Activated T-cell treated with anti-CD3 and anti-CD28 coated beads, Interleukin-2, amount 50 U/mL, for 1 hour (primary cell): ENCODE results near the gene BRAF.
"Not testable (repeated sequence)": the region's sequence is repeated elsewhere in the genome, so short reads cannot be mapped to it uniquely, and the experiment has no call there.

Experiments
- DNase-seq: peaks from one replicate; pipeline ENCODE4 v3.0.0-alpha.2; 2020

BRAF gene

DNA sequence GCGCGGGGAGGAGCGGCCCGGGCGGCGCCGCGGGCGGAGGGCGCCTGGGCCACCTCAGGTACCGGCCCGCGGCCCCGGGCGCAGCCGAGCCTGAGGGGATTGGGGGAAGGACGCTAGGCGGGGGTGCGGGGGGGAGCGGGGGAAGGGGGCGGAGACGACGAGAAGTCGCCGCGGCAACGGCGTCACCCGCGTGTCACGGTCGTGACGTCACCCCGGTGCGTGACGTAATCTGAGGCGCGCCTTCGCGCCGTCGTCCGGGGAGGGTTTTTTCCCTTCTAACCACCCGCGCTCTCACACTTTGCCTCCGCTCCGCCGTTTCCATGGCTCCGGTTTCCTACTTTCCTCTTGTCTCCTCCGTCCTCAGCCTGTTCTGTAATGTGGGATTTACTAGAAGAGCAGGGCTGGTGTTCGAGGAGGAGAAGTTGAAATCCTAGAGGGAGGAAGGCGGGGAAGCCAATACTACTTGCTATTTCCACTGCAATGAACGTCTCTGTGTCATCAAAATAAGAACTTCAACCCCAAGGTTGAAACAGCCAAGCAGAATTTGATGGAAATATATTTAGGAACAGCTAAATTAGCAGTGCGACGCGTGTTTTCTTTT is at the start of gene BRAF:
Gene BRAF (minus strand): TSS at position 109 of the 601 bp plus-strand sequence. CDS start 226 bp downstream, outside the sequence.
- DNase-seq = peak; percentile 99

DNA sequence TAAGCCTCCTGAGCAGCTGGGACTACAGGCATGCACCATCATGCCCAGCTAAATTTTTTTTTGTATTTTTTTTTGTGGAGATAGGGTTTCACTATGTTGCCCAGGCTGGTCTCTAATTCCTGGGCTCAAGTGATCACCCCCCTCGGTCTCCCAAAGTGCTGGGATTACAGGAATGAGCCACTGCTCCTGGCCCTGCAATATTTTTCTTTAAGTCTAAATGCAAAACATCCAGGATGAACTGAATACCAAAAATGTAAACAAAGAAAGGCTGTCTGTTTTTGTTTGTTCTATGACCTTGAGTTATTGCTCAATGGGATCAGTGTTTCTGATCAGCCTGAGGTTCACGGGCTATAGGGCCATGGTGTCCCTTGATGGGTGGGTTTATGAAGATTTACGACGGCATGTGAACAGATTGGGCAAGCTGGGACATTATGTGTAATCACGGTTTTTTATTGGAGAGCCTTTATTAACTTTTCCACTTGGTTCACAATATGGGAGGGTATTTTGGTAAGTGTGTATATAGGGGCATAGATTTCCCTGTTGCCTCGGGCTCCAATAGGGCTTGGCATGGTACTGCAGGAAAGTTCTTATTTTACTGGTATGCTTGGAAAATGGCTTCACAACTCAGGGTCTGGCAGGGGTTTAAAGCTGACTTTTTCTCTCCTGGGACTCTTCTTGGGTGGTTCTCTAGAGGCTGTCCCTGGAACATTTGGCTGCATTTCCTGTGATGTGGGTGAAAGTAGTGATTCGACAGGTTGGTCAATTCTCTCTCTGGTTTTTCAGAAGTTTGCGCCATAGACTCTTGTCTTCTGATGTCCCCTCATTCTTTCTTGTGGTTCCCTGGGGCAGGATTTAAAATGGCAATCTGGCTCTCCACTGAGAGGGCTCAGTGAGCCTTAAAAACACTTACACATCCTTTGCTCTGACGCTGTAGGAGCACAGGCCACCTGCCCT is 48.4 kb upstream of the BRAF start:
- no peak for DNase-seq

DNA sequence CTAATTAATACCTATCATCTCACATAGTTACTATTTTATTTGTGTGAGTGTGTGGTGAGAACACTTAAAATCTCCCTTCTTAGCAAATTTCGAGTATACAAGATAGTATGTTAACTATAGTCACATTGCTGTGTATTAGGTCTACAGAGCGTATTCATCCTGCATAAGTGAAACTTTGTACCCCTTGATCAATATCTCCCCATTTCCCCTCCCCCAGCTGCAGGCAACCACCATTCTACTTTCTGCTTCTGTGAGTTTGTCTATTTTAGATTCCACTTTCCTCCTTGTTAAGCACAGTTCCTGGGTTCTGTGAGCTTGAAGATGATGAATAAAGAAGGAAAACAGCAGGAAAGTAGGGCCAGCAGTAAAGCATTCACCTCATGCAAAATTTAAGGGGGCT is 47.6 kb upstream of the BRAF start:
- no peak for DNase-seq

DNA sequence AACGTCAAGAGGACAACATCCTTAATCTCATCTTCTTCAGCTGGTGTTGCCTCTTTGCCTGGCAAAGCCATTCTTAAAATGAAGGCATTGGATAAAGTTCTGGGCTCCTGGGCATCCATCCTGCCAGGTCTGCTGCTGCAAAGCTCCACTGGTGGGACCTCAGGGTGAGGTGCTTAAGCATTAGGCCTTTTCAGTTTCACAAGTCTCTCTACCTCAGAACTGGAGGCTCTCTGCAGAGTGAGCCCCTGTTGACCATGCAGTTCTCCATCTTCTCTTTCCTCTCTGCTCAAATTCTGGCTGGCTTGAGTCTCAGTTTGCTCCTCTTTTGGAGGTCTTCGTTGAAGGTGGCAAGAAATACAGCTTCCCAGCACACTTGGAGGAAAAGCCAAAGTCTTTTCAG is 42.7 kb upstream of the BRAF start:
- no peak for DNase-seq

DNA sequence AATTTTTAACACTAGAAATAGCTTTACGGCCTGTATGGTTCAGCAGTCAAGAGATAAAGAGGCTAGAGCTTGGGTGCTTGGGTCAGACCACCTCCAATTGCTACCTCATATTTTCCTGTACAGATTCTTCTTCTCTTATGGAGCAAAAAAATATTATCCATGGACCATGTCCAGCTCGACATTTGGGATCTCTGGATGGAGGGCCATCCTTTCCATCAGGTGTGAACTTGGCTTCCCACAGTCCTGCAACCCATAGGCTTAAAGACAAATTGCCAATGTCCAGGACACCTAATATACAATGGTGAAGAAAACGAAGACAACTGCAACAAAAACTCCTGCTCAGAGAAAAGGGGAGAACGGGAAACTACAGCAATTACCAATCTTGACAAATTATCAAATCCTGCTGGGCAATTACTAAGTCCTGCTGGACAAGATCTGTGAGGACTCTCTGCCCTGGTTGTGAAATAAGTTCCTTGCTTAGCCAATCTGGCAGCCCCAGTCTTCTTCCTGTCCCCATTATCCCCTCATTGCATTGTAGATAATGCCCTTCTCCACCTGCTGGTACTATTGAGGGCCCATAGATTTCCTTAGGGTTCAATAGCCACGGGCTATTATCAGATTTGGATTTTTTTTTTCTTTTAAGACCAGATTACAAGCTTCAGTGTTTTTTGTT is 42.0 kb upstream of the BRAF start:
- DNase-seq = no peak

DNA sequence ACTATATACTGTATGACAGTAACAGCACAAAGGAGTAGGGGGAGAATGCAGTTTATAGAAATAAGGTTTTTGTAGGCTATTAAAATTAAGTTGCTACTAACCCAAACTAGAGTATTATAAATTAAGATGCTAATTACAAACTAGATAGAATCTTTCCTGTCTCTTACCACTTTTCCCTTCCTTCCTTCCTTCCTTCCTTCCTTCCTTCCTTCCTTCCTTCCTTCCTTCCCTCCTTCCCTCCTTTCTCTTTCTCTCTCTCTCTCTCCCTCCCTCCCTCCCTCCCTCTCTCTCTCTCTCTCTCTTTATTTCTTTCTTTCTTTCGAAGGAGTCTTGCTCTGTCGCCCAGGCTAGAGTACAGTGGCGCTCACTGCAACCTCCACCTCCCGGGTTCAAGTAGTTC is 36.4 kb upstream of the BRAF start:
- DNase-seq = no peak

DNA sequence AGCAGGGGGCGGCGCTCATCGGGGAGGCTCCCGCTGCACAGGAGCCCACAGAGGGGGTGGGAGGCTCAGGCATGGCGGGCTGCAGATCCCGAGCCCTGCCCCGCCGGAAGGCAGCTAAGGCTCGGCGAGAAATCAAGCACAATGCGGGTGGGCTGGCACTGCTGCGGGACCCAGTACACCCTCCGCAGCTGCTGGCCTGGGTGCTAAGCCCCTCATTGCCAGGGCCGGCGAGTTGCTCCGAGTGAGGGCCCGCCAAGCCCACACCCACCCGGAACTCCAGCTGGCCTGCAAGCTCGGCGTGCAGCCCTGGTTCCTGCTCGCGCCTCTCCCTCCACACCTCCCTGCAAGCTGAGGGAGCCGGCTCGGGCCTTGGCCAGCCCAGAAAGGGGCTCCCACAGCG is 32.3 kb upstream of the BRAF start:
- DNase-seq = not testable (repeated sequence)

DNA sequence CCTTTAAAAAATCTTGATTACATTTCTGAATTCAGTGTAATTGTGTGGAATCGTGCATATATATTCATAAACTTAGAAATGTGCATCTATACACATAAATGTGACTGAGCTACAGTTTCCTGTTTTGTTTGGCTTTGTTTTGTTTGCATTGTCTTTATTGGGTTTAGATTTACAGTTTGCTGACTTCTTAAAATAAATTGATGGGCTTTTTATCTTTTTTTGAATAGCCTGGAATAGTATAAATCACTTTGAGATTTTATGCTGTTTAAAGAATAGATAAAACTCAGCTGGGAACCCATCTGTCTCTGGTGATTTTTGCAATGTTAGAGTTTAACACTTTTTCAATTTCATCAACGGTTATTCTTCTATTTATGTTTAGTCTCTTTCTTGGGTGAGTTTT is 21.2 kb upstream of the BRAF start:
- no peak for DNase-seq

DNA sequence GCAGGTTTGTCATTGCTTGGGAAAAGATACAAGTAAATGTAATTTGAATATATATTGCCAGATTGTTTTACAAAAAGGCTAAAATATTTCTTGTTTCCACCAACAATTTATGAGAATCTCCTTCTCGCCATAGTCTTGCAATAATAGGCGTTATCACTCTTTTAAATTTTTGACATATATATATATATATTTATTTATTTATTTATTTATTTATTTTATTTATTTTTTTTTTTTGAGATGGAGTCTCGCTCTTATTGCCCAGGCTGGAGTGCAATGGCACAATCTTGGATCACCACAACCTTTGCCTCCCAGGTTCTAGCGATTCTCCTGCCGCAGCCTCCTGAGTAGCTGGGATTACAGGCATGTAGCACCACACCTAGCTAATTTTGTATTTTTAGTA is 17.5 kb upstream of the BRAF start:
- not testable (repeated sequence) for DNase-seq

DNA sequence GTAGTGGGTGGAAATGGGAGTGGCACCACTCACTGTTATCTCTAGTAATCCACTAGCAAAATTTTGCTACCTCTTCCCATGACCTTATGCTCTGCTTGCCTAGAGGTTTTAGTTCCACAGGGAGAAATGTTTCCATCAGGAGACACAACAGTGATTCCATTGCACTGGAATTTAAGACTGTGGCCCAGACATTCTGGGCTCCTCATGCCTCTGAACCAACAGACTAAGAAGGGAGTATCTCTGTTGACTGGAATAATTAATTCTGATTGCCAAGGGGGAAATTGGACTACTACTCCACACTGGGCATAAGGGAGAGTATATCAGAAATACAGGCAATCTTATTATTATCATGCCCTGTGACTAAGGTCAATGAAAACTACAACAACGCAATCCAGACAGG is 16.2 kb upstream of the BRAF start:
- no peak for DNase-seq

DNA sequence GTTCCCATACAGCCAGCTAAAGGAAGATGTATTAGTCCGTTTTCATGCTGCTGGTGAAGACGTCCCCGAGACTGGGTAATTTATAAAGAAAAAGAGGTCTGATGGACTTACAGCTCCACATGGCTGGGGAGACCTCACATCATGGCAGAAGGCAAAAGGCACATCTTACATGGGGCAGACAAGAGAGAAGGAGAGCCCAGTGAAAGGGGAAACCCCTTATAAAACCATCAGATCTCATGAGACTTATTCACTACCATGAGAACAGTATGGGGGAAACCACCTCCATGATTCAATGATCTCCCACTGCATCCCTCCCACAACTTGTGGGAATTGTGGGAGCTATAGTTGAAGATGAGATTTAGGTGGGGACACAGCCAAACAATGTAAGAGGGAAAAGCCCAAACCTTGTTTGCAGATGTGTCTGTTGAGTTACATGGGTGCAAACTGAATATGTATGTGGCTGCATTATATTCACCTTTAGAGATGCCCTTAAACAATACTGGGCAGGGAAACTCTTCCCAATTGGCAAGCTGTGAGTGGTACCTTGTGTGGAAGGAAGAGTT is 13.1 kb upstream of the BRAF start:
- DNase-seq = no peak

DNA sequence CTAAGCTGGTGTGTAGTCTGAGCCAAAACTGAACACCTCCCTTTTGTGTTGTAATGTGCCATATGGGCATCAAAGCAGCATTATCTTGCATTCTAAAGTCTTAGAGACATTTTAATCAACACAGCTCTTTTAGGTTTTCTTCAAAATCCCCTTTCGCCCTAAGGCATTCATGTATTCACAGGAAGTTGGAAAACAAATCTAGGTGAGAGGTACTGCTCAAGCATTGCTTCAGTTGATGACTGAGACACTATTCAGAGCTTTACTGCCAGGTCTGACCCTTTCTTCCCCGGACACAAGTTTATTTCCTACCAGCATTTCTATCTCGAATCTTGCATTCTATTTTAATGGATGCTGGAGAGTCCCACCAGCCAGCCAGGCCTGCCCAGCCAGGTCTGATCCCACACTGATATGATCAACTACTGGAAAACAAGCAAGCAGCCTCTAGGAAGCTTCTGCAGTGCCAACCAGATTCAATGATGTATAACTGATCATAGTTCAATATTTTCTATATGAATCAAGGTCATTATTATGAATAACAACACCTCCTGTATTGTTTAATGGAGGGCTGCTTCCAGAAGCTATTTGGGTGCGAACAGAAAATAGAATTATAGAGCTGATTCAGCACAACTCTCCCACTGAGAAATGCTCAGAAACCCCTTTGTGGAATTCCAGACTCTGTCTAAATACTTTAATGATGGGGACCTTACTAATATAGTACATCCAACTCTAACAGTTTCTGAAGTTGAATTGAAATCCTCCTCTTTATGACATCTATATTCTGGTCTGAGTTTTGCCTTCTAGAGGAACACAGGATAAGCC is 4.0 kb upstream of the BRAF start:
- no peak for DNase-seq

DNA sequence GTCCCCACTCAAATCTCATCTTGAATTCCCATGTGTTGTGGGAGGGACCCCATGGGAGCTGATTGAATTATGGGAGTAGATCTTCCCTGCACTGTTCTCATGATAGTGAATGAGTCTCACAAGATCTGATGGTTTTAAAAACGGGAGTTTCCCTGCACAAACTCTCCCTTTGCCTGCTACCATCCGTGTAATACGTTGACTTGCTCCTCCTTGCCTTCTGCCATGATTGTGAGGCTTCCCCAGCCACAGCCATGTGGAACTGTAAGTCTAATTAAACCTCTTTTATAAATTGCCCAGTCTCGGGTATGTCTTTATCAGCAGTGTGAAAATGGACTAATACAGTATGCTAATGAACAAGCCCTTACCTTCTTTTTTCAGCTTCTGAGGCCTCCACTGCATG is 3.2 kb upstream of the BRAF start:
- not testable (repeated sequence) for DNase-seq

DNA sequence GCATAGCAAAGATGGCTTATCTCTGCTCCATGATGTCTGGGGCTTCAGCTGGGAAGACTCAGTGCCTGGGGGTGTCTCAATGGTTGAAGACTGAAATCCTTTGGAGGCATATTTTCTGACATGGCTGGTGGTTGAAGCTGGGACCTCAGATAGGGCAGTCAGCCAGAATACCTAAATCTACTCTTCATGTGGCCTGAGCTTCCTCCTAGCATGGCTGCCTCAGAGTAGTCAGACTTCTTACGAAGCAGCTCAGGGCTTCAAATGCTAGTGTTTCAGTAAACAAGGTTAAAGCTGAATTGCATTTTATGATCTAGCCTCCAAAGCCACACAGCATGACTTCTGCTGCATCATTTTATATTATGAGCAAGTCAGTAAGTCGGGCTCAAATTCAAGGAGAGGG is 2.6 kb upstream of the BRAF start:
- no peak for DNase-seq

DNA sequence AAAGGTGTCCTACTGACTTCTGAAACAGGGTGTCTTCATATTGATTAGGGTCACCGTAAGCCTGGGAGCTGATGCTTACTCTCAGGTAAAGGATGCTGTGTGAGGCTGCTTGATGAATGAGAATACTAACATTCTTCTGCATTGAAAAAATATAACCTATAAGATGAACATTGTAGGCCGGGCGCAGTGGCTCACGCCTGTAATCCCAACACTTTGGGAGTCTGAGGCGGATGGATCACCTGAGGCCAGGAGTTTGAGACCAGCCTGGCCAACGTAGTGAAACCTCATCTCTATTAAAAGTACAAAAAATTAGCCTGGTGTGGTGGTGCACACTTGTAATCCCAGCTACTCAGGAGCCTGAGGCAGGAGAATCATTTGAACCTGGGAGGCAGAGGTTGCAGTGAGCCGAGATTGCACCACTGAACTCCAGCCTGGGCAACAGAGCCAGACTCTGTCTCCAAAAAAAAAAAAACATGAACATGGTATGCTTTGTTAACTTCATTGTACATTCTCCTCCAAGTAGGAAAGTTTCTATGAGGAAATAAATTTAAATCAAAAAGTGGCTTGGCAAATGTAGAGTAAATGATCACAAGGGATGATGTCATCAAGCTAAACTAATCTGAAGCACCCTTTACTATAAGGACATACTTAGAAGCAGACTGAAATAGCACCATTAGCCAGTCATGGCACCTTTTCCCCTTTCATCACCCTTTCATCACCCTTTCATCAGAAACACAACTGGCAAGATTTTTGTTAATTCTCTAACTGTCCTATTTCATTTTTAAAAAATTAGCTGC is 1.5 kb upstream of the BRAF start:
- no peak for DNase-seq

DNA sequence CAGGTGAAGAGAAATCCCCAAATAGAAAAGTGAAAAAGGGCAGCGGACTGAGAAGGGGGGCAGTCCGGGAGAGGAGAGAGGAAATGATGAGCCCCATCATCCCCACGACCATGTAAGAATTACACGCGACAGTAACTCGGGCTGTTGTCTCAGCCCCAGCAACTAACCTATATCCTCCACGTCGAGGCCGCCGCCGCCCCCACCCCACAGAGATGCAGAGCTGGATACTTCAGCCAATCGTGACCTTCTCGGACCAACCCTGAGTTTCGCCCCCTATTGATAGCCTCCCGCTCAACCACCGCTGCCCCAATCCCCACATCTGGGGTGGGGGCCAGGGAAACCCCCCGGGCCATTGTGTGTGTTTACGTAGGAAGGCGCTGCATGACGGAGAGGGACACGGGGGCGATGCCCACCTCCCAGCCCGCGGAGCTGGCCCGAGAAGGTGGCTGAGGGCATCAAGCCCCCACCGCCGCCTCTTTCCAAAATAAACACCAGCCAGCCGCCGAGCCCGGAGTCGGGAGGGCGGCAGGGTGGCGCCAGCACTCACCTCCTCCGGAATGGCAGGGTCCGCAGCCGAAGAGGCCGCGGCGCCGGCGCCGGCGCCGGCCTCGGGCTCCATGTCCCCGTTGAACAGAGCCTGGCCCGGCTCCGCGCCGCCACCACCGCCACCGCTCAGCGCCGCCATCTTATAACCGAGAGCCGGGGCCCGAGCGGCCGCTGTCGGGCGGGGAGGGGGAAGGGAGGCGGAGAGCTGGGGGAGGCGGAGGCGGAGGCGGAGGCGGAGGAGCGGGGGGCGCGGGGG is 509 bp downstream of the BRAF start:
- peak; percentile 76 for DNase-seq

DNA sequence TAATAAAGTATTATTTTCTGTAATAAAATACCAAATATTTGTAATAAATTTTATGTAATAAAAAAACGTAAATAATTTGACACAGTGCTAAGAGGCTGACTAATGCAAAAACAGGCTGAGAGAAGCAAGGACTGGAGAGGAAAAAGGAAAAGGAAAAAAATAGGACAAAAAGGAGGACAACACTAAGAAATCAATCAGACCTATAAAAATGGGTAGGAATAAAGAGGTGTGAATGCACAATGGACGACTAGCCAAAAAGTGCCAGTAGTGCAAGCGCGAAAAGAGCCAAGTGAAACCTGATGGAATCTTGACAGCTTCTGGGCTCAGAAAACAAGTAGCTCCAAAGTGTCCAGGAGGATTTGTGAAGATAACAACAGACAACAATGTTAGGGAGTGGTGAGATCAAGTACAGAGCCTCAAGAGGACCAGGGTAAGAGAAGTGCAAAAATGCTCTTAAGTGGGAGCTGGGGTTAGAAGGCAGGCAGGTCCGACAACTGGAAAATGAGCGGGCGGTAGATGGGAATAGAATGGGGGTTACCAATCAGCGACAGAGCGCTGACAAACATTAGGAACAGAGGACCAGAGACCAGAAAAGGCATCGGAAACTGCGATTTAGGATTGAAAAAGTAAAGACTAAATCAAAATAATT is 1.2 kb downstream of the BRAF start:
- no peak for DNase-seq

DNA sequence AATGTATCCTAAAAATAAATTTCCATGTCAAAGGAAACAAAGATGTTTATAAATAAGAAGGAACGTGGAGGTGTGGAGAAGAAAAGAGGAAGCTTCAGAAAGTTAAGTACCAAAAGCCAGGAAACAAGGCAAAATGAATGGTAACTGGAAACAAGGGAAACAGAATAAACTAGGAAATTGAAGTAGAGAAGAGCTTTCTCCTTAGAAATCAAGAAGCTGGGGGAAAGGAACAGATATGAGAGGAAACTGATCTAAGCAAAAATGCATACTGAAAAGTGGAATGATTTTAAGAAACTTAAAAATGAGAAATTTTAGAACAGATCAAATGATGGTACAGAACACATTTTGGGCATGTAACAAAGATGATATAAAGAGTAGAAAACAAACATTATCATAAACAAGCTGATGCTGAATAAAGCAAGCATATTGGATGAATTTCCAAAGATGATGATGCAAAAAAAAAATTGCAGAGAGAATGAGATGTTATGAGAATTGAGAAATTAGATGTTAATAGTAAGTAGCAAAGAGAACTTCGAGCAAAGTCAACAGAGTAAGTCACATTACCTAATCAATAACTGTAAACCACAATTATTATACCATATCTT is 1.9 kb downstream of the BRAF start:
- no peak for DNase-seq

DNA sequence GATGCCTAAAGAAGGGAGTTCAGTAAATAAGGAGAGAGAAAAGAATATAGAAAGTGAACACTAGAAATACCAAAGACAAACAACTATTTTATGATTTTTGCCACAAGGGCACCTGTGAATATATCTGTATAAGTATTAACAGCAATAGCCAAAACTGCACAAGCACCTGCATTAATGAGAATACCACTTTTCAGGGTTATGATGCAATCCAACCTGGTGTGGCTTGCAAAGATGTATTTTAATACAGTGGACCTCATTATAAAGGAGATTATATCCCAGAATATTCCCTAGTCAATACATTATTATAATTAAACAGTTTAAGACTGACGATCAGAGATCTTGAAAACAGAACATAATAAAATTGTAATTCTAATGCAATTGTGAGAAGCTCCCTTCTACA is 4.0 kb downstream of the BRAF start:
- no peak for DNase-seq

DNA sequence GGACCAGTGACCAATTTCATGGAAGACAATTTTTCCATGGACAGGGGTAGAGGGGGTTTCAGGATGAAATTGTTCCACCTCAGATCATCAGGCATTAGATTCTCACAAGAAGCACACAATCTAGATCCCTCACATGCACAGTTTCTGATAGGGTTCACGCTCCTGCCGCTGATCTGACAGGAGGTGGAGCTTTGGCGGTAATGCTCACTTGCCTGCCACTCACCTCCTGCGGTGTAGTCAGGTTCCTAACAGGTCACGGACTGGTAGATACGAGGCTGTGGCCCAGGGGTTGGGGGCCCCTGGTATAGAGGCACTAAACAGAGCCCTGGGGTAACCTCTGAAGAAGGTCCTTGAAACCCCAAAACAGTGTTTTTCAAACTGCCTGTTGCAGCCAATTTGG is 6.5 kb downstream of the BRAF start:
- DNase-seq = no peak
